ENCODE results near the gene ZEB2. TPM values are rescaled to one million over a fixed set of nuclear protein-coding genes. Genes with fewer than 3 reads are reported as not detected.

Gene ZEB2
- total RNA-seq, 1 experiment from 2014 or later = 1.2 TPM

DNA sequence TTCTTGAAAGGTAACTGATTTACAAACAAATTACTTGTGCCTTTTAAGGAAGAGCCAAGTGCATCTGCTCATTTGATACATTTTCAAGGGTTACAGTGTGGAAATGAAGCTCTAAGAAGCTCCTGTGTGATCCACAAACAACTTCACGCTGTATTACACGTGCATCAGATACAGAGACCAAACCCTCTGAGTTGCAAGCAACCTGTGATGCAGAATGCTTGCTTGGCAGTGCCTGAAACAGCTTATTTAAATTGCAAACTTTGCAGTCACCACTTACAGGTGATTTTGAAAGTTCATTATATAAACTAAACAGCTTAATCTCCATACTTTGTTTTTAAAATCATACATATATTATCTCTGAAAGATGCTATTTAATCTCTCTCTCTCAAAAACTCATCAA, 50.1 kb downstream of the ZEB2 start:
- Histone ChIP-seq H3K27ac (ENCODE audit: insufficient read length, low read depth, low read length) (no peak overlapping the region), H3K79me1 (ENCODE audit: insufficient read depth, low read depth, low read length, poor library complexity, severe bottlenecking) (no peaks in the 10 kb centered on the region), H3K4me2 (ENCODE audit: insufficient read depth, insufficient read length, low read length) (no peak overlapping the region), H3T11ph (ENCODE audit: low read length) (no peak overlapping the region), H3K14ac (ENCODE audit: insufficient read depth, low read length) (no peak overlapping the region), H2AFZ (ENCODE audit: low read length) (no peak overlapping the region), H3K9ac (ENCODE audit: extremely low read depth, insufficient read length, low read length) (no peak overlapping the region), H2BK120ac (ENCODE audit: low read depth, low read length, poor library complexity, severe bottlenecking) (no peak overlapping the region), H3K79me2 (ENCODE audit: insufficient read depth, low read length) (no peaks in the 10 kb centered on the region), H4K8ac (replicated peaks; ENCODE audit: insufficient read length, low read depth, low read length) (no peak overlapping the region), H3K23me2 (ENCODE audit: insufficient read length, low read depth, low read length, poor library complexity, severe bottlenecking) (no peaks in the 10 kb centered on the region), H4K20me1 (ENCODE audit: control insufficient read depth, insufficient read depth, insufficient read length) (no peaks in the 10 kb centered on the region), H3K4ac (ENCODE audit: low read depth, low read length) (no peak overlapping the region), H2BK12ac (ENCODE audit: insufficient read length, low read depth, low read length) (no peak overlapping the region), H3K56ac (ENCODE audit: insufficient read length, low read depth, low read length) (no peak overlapping the region), H4K91ac (ENCODE audit: insufficient read length, low read depth, low read length) (no peak overlapping the region), H2BK5ac (ENCODE audit: insufficient read length, low read length) (no peak overlapping the region), H2BK15ac (ENCODE audit: low read depth, low read length) (no peak overlapping the region), H2BK20ac (ENCODE audit: low read depth, low read length, poor library complexity, severe bottlenecking) (no peak overlapping the region), H4K5ac (ENCODE audit: insufficient read length, low read depth, low read length) (no peak overlapping the region), H2AK5ac (ENCODE audit: insufficient read length, low read length) (no peak overlapping the region), H3K18ac (ENCODE audit: insufficient read length, low read depth, low read length) (no peak overlapping the region), H3K4me1 (ENCODE audit: insufficient read depth, low read length) (peaks cover 13% of the 10 kb centered on the region; the same call in 1 of the 2 replicates), H3K23ac (ENCODE audit: insufficient read length, low read depth, low read length) (no peak overlapping the region), H3K27me3 (ENCODE audit: insufficient read depth, low read length) (no peaks in the 10 kb centered on the region), H3K9me3 (ENCODE audit: control insufficient read depth, low read depth, low read length) (no peaks in the 10 kb centered on the region)
- no CpG with 5 or more reads among the region's 2 CpGs for WGBS (ENCODE audit: extremely low coverage, insufficient read length, low lambda C conversion rate)
- H3K36me3 Mint-ChIP-seq (ENCODE audit: insufficient read depth in 1 of 3, low read depth in 3 of 3) = no peaks in the 10 kb centered on the region
- H3K27ac Mint-ChIP-seq = no peak overlapping the region
- no peak overlapping the region for H3K4me3 Mint-ChIP-seq
- H3K9me3 Mint-ChIP-seq = no peaks in the 10 kb centered on the region; a peak in 1 of 5 replicates
- DNase-seq = no peak
- H3K27me3 Mint-ChIP-seq (ENCODE audit: low read depth) = peaks cover 2% of the 10 kb centered on the region; the same call in 1 of the 2 replicates
- peaks cover 8 to 12% of the 10 kb centered on the region in 2 experiments for H3K4me1 Mint-ChIP-seq
- TF ChIP-seq, protein P1, sequence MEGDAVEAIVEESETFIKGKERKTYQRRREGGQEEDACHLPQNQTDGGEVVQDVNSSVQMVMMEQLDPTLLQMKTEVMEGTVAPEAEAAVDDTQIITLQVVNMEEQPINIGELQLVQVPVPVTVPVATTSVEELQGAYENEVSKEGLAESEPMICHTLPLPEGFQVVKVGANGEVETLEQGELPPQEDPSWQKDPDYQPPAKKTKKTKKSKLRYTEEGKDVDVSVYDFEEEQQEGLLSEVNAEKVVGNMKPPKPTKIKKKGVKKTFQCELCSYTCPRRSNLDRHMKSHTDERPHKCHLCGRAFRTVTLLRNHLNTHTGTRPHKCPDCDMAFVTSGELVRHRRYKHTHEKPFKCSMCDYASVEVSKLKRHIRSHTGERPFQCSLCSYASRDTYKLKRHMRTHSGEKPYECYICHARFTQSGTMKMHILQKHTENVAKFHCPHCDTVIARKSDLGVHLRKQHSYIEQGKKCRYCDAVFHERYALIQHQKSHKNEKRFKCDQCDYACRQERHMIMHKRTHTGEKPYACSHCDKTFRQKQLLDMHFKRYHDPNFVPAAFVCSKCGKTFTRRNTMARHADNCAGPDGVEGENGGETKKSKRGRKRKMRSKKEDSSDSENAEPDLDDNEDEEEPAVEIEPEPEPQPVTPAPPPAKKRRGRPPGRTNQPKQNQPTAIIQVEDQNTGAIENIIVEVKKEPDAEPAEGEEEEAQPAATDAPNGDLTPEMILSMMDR (conservative IDR thresholded peaks at IDR 0.05) = no peak

Measured in H9 (cell line).